MM.1S (cell line): ENCODE measurements around the gene SLC46A3.

Source experiments
- DNase-seq: peaks from one replicate; pipeline ENCODE4 v3.0.0-alpha.2; 2015
- H2AFZ ChIP-seq: fragments of 300-600 bp; sonication (generic); 2 replicates; pipeline ENCODE4 v1.6.0; 2016; ENCODE audit warnings: antibody characterized with exemption, low read length
- H3F3A ChIP-seq: fragments of 300-600 bp; sonication (generic); 2 replicates; pipeline ENCODE4 v1.6.1; 2016; ENCODE audit warnings: mild to moderate bottlenecking, antibody characterized with exemption, low read length, moderate library complexity, mixed read lengths; ENCODE audit not compliant: insufficient read depth
- H3K27ac ChIP-seq: fragments of 300-600 bp; sonication (generic); 2 replicates; pipeline ENCODE4 v1.5.1; 2016; ENCODE audit warnings: mild to moderate bottlenecking, low read length
- H3K27me3 ChIP-seq: fragments of 300-600 bp; sonication (generic); replicated peaks from 2 replicates; pipeline ENCODE4 v1.6.0; 2016; ENCODE audit warnings: low read length; ENCODE audit not compliant: insufficient read depth
- H3K36me3 ChIP-seq: fragments of 300-600 bp; sonication (generic); replicated peaks from 2 replicates; pipeline ENCODE4 v1.6.1; 2016; ENCODE audit warnings: mild to moderate bottlenecking, low read length, mixed read lengths; ENCODE audit not compliant: insufficient read depth
- H3K4me1 ChIP-seq: fragments of 300-600 bp; sonication (generic); 2 replicates; pipeline ENCODE4 v1.6.1; 2016; ENCODE audit warnings: low read length, mixed read lengths
- H3K4me2 ChIP-seq: fragments of 300-600 bp; sonication (generic); 2 replicates; pipeline ENCODE4 v1.6.0; 2016; ENCODE audit warnings: low read depth, low read length
- H3K4me3 ChIP-seq: fragments of 300-600 bp; sonication (generic); 2 replicates; pipeline ENCODE4 v1.5.1; 2016; ENCODE audit warnings: low read length, mixed read lengths
- H3K79me2 ChIP-seq: fragments of 300-600 bp; sonication (generic); 2 replicates; pipeline ENCODE4 v1.6.1; 2016; ENCODE audit warnings: mixed run types, low read length, mixed read lengths
- H3K9ac ChIP-seq: fragments of 300-600 bp; sonication (generic); 2 replicates; pipeline ENCODE4 v1.6.1; 2016; ENCODE audit warnings: low read length, mixed read lengths
- H3K9me2 ChIP-seq: fragments of 300-600 bp; sonication (generic); replicated peaks from 2 replicates; pipeline ENCODE4 v1.6.1; 2016; ENCODE audit warnings: mild to moderate bottlenecking, low read length, mixed read lengths; ENCODE audit not compliant: insufficient read depth
- H3K9me3 ChIP-seq: fragments of 300-600 bp; sonication (generic); replicated peaks from 2 replicates; pipeline ENCODE4 v1.6.1; 2016; ENCODE audit warnings: mild to moderate bottlenecking, low read length, mixed read lengths; ENCODE audit not compliant: insufficient read depth
- H4K20me1 ChIP-seq: fragments of 300-600 bp; sonication (generic); 2 replicates; pipeline ENCODE4 v1.6.1; 2016; ENCODE audit warnings: mild to moderate bottlenecking, low read length, moderate library complexity, mixed read lengths; ENCODE audit not compliant: insufficient read depth
- CTCF ChIP-seq: fragments of 300-600 bp; sonication (generic); IDR thresholded peaks from 2 replicates; pipeline ENCODE4 v1.5.1; 2016; ENCODE audit warnings: antibody characterized with exemption, low read length, mixed read lengths
- EZH2 ChIP-seq: fragments of 300-600 bp; sonication (generic); optimal IDR thresholded peaks from 2 replicates; pipeline ENCODE3; 2017; ENCODE audit warnings: low read depth, mild to moderate bottlenecking, antibody characterized with exemption, low read length, mixed read lengths
- EZH2phosphoT487 ChIP-seq: fragments of 300-600 bp; sonication (generic); IDR thresholded peaks from 2 replicates; pipeline ENCODE4 v1.6.1; 2018; ENCODE audit warnings: antibody characterized with exemption, low read length

SLC46A3 gene

GRCh38 chr13:28653111-28653510 is 65.7 kb downstream of the SLC46A3 start:
- TF ChIP-seq EZH2, result no peak
- TF ChIP-seq CTCF, result no peak
- TF ChIP-seq EZH2phosphoT487, result no peak
- H2AFZ ChIP-seq, result no peak overlapping the region
- H3K27me3 ChIP-seq, result no peaks in the 10 kb centered on the region
- peaks cover 8% of the 10 kb centered on the region for H3K79me2 ChIP-seq
- no peaks in the 10 kb centered on the region for H4K20me1 ChIP-seq
- no peaks in the 10 kb centered on the region for H3K9me3 ChIP-seq
- no peak overlapping the region for H3K27ac ChIP-seq
- H3K9ac ChIP-seq, result no peak overlapping the region
- no peak overlapping the region for H3K4me3 ChIP-seq
- H3F3A ChIP-seq, result no peaks in the 10 kb centered on the region
- H3K9me2 ChIP-seq, result no peaks in the 10 kb centered on the region
- no peak overlapping the region for H3K4me2 ChIP-seq
- no peaks in the 10 kb centered on the region; the same call in 1 of the 2 replicates for H3K4me1 ChIP-seq
- DNase-seq, result no peak
- no peaks in the 10 kb centered on the region for H3K36me3 ChIP-seq

GRCh38 chr13:28651810-28652401 is 66.9 kb downstream of the SLC46A3 start:
- H3K9me3 ChIP-seq, result no peaks in the 10 kb centered on the region
- H3K4me2 ChIP-seq, result no peak overlapping the region
- TF ChIP-seq EZH2 (no peak), EZH2phosphoT487 (no peak), CTCF (no peak)
- no peaks in the 10 kb centered on the region for H3F3A ChIP-seq
- no peak for DNase-seq
- H3K4me3 ChIP-seq, result no peak overlapping the region
- no peaks in the 10 kb centered on the region for H3K9me2 ChIP-seq
- H3K9ac ChIP-seq, result no peak overlapping the region
- H3K27me3 ChIP-seq, result no peaks in the 10 kb centered on the region
- no peaks in the 10 kb centered on the region for H3K4me1 ChIP-seq
- no peak overlapping the region for H2AFZ ChIP-seq
- no peaks in the 10 kb centered on the region for H4K20me1 ChIP-seq
- no peaks in the 10 kb centered on the region for H3K36me3 ChIP-seq
- no peak overlapping the region for H3K27ac ChIP-seq
- H3K79me2 ChIP-seq, result no peaks in the 10 kb centered on the region

- Histone ChIP-seq H3K4me3 (no peak overlapping the region), H3K9me3 (no peaks in the 10 kb centered on the region), H3K79me2 (no peaks in the 10 kb centered on the region), H4K20me1 (no peaks in the 10 kb centered on the region), H3K27ac (no peak overlapping the region), H3K27me3 (no peaks in the 10 kb centered on the region), H3K4me2 (no peak overlapping the region), H2AFZ (no peak overlapping the region), H3K36me3 (no peaks in the 10 kb centered on the region), H3F3A (no peaks in the 10 kb centered on the region), H3K4me1 (no peaks in the 10 kb centered on the region), H3K9ac (no peak overlapping the region), H3K9me2 (no peaks in the 10 kb centered on the region)
- no peak for TF ChIP-seq EZH2phosphoT487
- no peak for TF ChIP-seq EZH2
- no peak for TF ChIP-seq CTCF
- no peak for DNase-seq
These were observed 68.5 kb downstream of the SLC46A3 start for GRCh38 chr13:28650284-28650683.
